DMS114 treated with DMSO at 0.1 percent for 48 hours (cell line): Measurements from ENCODE around the gene PRCC.

Experiments
- DNase-seq: peaks from one replicate; lab custom pipeline; 2025; ENCODE audit not compliant: unreplicated experiment; lab: John Stamatoyannopoulos, UW

Gene PRCC

GRCh38 chr1:156813750-156814570 lies 46.6 kb downstream of the PRCC start:
- DNase-seq = no peak

GRCh38 chr1:156814571-156815260 lies 47.4 kb downstream of the PRCC start:
- no peak for DNase-seq

- DNase-seq = no peak
These were observed 48.0 kb downstream of the PRCC start for GRCh38 chr1:156815307-156815826.

GRCh38 chr1:156815961-156816422 lies 48.7 kb downstream of the PRCC start:
- no peak for DNase-seq

- DNase-seq = no peak
These were observed 49.4 kb downstream of the PRCC start, which contains the start of gene SH2D2A for GRCh38 chr1:156816561-156817328. TSS of gene SH2D2A (minus strand) at chr1:156816848. CDS start at chr1:156816708, 140 bp downstream.

- DNase-seq = no peak
These were observed 54.5 kb downstream of the PRCC start for GRCh38 chr1:156821801-156822200.

- no peak for DNase-seq
These were observed 55.3 kb downstream of the PRCC start for GRCh38 chr1:156822680-156823079.

GRCh38 chr1:156823210-156823790 lies 56.0 kb downstream of the PRCC start:
- no peak for DNase-seq

GRCh38 chr1:156826630-156827029 lies 59.3 kb downstream of the PRCC start:
- no peak for DNase-seq

- DNase-seq = no peak
These were observed 61.2 kb downstream of the PRCC start for GRCh38 chr1:156828400-156829124.

GRCh38 chr1:156832434-156832833 lies 65.1 kb downstream of the PRCC start:
- DNase-seq = no peak

- no peak for DNase-seq
These were observed 66.3 kb downstream of the PRCC start for GRCh38 chr1:156833603-156834002.

GRCh38 chr1:156834322-156834721 lies 67.0 kb downstream of the PRCC start:
- no peak for DNase-seq

- DNase-seq = no peak
These were observed 68.8 kb downstream of the PRCC start for GRCh38 chr1:156836041-156836654.

GRCh38 chr1:156836892-156837291 lies 69.6 kb downstream of the PRCC start:
- no peak for DNase-seq

- peak; percentile 29 for DNase-seq
These were observed 71.6 kb downstream of the PRCC start for GRCh38 chr1:156838972-156839371.

- no peak for DNase-seq
These were observed 72.2 kb downstream of the PRCC start for GRCh38 chr1:156839426-156840109.

- no peak for DNase-seq
These were observed 73.0 kb downstream of the PRCC start for GRCh38 chr1:156840186-156840897.

GRCh38 chr1:156840898-156841279 lies 73.6 kb downstream of the PRCC start:
- no peak for DNase-seq
